Hippocampal formation (tissue), 2 donors: Measurements from ENCODE around the gene PRPF19.
"Not testable (repeated sequence)": the region's sequence is repeated elsewhere in the genome, so short reads cannot be mapped to it uniquely, and the experiment has no call there.

Experiments used
- DNase-seq, 2 donors: peaks; one replicate each; lab custom pipeline; 2025; lab: John Stamatoyannopoulos, UW

Gene PRPF19

DNA sequence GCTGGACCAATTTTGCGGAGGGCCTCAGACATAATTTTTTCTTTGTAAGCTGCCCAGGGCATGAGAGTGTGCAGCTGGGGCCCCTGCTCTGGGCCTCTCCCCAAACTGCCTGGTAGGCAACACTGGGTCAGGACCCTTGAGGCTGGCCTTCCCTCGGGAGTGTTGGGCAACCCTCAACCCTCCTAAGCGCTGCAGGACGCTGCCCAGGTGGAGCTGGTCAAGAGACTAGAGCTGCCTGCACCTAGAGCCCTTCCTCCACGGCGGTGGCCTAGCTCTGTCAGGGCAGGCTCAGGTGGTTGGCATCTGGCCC is 17.4 kb upstream of the PRPF19 start:
- no peak for DNase-seq

DNA sequence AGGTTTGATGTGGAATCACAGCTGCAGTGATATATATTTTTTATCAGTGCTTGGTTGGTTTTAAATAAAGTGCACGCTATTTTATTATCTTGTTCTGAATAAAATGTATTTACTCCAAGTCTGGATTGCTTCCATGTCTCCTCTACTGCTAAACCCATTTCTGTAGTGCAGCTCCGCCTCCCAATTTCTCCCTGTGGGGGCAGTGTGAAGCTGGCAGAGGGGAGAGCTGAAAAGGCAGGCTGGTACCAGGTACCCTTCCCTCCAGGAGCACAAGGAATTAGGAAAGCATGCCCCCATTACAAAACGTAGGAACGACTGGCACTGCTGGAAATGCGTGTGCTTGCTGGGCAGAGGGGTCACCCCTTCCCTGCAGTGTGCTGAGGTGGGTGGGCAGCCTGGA is 16.9 kb upstream of the PRPF19 start:
- no peak for DNase-seq

DNA sequence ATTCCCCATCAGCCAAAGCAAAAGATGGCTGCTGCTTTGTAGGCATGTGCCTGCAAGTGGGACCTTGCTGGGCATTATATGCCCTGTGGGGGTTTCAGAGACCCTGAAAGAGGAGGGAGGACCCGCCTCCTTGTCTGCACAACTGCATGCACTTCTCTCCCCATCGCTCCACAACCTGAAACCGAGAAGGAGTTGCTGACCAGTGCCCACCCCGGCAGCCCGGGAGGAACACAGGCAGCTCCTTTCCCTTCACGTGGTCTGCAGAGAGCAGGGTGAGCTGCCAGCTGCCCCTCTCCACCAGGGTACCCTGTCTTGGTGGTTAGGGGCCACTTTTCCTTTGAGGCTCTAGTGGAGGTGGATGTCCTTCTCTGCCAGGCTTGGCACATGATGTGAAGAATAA is 16.5 kb upstream of the PRPF19 start:
- DNase-seq, result no peak

DNA sequence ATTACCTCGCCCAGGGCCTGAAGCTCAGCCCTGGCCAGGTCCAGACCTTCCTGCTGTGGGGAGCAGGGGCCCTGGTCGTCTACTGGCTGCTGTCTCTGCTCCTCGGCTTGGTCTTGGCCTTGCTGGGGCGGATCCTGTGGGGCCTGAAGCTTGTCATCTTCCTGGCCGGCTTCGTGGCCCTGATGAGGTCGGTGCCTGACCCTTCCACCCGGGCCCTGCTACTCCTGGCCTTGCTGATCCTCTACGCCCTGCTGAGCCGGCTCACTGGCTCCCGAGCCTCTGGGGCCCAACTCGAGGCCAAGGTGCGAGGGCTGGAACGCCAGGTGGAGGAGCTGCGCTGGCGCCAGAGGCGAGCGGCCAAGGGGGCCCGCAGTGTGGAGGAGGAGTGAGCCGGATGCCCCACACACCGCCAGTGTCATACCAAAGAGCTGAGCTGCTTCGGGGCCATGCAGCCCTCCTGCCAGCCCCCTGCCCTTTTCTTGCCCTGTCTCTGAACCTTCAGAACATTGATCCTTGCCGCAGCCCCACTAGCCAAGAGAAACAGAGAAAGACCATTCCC is 15.5 kb upstream of the PRPF19 start:
- no peak for DNase-seq

DNA sequence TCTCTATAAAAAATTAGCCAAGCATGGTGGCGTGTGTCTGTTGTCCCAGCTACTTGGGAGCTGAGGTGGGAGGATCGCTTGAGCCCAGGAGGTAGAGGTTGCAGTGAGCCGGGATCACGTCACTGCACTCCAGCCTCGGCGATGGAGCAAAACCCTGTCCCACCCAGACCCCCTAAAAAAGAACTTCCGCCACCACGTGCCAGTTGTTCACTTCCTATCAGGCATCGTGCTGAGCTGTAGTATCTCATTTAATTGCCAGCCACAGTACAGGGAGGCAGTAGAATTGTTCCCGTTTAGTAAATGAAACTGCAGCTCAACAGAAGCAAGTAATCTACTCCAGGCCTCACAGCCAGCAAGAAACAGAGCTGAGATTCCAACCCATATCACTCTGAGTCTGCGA is 14.9 kb upstream of the PRPF19 start:
- no peak for DNase-seq

DNA sequence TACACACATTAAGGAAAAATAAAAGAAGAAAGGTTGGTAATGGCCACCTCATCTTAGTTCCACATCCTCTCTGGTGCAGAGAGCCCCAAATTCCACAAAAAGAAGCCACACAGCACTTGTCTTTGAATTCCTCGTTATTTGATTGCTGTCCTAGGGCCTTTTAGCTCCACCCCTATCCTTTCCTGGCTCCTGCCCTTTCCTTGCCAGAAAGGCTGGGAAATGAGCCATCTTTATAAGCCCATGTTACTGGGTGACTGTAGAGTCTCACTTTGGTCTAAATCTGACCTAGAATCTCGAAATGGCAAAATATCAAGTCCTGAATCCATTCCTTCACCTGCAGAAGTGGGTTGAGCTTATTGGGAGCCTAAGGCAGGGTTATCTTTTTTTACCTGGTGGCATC is 13.6 kb upstream of the PRPF19 start:
- DNase-seq, result peak in 1 of 2 donors; percentile 18

DNA sequence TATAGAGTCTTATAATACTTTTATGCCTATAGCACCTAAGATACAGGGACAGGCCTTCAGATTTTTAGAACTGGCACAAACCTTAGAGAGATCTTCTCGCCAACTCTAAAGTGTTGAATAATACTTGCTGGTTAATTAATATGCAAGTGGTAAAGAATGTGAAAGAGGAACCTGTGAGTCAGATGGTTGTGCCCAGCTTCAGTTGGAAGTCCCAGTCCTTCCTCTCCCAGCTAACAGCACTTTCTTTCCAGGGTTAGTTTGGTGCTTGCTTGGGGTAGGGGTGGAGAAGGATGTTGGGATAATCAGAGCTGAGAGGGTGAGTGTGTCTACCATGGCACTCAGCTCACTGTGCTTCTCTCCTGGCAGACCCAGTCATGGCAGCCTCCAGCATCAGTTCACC is 12.9 kb upstream of the PRPF19 start:
- peak in 1 of 2 donors; percentile 36 for DNase-seq

DNA sequence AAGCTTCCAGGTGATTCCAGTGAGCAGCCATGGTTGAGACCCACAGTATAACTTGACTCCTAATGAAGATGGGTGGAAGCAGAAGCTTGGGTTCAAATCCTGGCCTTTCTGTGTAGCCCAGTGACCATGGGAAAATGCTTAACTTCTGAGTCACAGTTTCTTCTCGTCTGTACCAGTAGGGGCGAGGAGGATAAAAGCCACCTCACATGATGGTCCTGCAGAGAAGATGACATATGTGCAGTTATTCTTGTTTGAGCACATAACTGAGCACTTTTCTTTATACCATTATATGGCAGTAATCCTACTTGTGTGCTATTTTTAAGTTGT is 12.5 kb upstream of the PRPF19 start:
- no peak for DNase-seq

DNA sequence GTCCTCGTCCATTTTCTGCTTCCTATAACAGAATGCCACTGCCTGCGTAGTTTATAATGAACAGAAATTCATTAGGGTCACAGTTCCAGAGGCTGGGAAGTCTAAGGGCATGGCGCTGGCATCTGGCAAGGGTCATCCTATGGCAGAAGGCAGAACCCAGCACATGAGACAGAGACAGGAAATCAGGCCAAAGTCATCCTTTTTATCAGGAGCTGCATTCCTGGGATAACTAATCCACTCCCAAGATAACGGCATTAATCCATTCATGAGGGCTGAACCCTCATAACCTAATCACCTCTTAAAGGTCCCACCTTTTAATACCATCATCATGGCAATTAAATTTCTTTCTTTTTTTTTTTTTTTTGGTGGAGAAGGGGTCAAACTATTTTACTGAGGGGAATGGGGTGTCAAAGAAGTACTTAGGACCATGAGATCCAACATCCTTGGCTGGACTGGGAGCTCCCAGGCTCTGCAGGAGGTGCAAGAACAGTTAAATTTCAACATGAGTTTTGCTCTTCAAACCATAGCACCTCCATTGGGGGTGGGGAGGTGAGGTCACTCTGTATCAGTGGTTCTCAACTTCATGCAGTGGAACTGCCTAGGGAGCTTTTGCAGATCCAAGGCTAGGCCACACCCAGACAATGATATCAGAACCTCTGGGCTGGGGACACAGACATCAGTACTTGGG is 12.0 kb upstream of the PRPF19 start:
- DNase-seq, result no peak

DNA sequence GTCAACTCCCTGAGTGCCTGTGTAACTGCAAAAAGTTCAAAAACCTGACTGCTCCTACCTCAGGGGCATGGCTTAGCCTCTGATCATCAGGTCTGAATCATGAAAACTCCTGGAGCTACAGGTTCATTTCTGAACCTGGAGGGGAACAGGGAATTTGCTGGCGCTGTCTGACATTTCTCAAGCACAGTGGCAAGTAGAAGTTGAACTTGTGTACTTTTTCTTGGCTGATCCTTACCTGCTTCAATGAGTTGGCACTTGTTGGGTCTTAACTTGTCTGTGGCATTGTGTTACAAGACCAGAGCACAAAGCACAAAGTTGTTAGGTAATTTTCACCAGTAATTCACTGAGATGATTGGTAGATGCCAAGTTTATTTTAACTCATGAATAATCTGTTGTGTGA is 10.9 kb upstream of the PRPF19 start:
- no peak for DNase-seq

DNA sequence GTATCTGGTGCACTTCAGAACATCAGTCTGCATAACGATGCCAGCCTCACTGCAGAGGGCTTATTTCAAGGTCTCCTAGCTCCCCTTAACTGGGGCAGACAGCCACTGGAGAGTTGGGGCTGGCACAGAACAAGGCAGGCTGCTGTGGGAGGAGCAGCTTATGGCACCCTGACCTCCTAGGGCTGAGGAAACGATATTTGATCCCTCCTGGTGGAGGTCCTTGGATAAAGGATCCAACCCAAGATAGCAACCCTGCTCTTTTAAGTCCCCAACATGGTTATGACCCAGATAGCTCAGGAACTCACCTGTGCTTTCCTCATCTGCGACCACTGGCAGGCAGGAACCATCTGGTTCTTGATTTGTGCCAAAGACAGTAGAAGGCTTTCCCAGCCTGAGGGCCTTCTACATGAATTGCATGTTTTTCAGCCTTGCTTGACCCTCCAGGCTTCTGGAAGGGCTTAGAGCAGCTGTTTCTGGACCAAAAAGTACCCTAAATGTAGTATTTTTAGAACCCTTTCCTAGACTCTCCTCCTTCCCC is 10.4 kb upstream of the PRPF19 start:
- DNase-seq, result no peak

DNA sequence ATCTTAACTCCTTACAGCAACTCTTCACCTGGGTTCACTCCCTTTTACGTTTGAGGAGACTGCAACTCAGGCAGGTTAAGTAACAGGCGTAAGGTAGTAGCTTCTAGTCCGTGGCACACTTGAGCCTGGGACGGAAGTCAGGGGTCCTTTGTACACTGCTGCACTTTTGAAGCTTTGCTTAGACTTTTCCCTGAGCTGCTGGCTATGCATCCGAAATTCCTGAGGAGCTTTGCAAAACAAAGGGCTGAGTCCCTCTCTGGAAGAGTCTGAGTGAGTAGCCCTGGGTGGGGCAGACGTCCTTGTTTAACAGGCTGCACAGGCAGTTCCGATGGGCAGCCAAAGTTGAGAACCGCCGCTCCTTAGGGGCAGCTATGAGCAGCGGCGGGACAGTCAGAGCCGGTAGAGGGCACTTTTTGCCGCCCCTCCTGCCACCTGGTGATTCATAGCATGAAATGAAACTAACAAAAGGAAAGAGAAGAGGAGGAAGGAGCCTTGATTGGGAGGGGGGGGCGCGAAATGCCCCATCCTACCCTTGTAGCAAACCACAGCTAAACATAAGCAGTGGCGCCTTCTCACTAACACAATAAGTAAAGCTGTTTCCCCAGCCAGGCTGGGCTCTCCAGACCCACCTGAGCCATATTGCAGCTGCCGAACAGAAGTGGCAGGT is 9.0 kb upstream of the PRPF19 start:
- peak; percentile 13 to 46 for DNase-seq

DNA sequence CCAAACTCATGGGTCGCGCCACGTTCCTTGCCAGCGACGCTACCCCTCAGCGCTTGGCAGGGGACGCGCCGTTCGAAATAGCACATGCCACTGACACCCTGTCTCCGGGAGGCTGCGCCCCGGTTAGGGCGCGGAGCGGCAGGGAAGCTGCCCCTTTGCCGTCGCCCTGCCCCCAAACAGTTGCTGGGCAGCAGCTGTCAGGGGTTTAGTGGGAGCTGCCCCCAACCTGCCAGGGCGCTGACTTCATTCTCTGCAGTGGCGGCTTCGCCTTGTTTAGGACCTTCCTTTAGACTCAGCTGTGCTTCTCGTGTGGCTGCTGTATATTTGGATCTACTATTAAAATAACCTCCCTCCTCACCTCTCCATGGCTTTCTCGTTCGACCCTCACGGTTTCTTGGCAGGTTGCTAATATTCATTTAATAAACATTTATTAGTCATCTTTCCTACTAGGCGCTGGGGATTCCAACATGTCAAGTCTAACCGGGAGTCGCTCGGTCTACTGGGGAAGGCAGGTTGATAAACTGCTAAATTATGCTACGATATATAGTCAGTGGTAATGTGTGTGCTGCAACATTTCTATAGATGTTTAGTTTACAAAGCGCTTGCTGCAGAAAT is 8.4 kb upstream of the PRPF19 start:
- no peak for DNase-seq

DNA sequence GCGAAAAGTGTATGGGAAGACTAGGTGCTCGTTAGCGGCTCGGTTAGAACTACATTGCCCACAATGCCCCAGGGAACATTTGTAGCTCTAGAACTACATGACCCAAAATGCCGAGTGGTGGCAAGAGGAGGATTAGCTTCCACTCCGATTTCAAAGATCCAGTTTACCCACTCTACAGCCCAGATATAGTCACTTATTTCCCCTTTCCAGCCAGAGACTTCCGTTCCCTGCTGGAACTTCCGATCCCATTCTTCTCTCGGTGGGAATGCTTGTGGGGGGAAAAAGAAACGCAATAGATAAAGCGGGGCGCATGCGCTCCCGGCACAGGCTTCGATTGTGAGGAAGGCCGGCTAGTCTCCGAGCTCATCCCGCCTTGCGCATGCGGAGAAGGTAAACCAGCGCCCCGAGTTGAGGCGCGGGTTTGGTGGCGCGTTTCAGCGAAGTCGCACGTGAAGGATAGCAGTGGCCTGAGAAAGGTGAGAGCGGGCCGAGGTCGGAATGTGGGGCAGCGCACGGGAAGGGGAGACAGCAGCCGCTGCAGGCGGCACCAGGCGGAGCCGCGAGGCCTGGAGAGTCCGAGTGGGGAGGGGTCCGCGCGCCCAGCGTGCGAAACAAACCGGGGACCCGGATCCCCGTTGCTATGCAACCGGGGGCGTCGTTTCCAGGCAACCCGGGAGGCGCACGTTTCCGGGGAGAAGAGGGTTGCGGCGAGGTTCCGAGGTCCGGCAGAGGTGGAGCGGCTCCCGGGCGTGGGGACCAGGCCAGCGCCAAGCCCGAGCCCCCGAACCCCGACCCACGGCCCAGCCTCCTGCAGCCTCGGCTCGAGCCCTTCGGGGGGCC is 7.6 kb upstream of the PRPF19 start, which contains the start of gene TMEM109:
Gene TMEM109 (plus strand): TSS at position 366 of the 840 bp plus-strand sequence. CDS start 5,536 bp downstream, outside the sequence.
- DNase-seq, result peak; percentile 84 to 97

DNA sequence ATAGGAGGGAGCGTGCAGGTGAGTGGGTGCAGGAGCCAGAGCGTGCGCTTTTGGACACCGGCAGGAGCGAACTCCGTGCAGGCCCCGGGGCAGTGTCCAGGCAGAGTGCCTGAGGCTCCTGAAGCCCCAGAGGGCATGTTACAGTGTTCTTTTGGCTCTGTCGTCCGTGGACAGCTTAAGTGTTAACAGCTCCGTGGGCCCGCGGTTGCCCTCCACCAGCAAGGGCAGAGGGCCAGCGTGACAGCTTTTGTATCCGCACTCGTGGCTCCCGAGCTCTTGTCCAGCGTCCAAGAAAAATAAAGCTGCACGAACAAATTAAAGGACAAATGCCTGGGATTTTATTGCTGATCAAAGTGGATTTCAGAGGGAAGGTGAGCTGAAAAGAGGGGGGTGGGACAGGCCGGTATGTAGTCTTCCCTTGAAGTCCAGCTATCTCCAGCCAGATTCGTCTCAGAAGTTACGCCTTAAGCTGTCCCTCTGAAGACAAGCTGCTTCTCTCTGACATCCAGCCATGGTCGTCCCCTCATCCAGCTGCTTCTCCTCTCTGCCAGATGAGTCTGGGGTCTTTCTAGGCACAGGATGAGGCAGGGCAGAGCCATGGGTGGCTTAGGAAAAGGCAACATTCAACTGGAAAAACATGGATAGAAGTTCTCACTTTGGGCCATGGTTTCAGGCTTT is 6.6 kb upstream of the PRPF19 start:
- no peak for DNase-seq

DNA sequence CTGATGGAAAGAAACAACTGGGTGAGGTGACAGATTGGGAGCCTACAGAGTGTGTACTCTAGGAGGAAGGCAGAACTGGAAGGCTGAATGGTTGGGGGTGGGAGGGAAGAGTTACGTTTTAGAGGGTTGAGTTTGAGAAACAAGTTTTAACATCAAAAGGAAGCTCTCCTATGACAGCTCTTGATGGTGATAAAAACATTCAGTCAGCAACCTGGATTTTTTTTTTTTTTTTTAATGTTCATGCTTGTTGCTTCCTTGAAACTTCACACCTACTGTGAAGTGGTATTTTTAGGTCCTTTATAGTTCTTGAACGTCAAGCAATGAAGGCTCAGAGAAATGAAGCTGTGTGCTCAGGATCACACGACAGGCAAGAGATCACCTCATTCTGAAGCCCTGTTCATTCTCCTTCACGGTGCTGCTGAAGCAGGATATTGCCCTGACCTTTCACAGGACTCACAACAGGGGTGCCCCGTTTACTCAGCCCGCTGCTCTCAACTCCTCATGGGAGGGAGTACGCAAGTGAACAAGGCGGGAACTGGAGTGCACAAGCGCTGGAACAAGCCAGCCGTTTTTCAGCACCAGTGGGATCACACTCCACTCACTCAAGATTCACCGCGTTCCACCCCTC is 6.0 kb upstream of the PRPF19 start:
- DNase-seq, result no peak

DNA sequence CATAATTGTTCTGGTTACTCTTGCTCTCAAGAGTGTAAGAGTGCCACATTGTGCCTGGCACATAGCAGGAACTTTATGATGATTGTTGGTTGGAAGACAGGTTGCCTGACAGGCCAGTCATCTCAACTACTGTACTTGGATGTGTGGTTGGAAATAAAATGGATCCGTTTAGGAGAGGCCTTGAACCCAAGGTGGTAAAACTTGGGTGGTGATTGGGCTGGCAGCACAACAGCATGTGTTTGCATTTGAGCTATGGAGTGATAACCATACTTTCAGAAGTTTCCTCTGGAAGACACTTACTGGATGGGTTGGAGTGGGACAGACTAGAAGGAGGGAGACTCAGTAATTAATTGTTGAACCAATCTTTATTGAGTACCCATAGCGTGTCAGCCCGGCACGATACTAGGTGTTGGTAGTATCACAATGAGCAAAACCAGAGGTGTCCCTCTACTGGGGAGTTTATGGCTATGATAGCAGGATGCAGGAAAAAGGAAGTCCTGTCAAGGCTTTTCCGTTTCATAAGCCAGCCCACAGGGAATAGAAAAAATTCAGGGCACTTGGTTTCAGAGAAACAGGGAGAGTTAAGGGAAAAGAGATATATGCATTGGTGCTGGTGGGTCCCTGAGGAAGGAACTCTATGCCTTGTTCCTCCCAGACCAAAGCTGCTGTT is 4.5 kb upstream of the PRPF19 start:
- no peak for DNase-seq

DNA sequence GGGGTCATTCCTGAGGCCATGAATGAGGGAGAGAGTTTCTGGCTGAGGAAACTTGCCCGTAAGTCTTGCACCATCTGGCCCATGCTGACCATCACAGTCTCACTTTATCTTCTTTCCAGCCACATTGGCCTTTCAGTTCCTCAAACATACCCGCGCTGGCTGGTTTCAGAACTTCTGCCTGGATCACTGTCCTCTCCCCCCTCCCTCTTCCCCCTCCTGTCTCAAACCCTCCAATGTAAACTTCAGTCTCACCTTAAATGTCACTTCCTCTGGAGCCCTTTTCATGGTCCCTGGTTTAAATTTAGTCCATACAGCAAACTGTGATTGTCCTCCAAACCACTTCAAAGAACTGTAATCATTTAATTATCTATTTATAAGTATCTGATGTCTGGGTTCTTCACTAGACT is 3.9 kb upstream of the PRPF19 start:
- DNase-seq, result no peak

DNA sequence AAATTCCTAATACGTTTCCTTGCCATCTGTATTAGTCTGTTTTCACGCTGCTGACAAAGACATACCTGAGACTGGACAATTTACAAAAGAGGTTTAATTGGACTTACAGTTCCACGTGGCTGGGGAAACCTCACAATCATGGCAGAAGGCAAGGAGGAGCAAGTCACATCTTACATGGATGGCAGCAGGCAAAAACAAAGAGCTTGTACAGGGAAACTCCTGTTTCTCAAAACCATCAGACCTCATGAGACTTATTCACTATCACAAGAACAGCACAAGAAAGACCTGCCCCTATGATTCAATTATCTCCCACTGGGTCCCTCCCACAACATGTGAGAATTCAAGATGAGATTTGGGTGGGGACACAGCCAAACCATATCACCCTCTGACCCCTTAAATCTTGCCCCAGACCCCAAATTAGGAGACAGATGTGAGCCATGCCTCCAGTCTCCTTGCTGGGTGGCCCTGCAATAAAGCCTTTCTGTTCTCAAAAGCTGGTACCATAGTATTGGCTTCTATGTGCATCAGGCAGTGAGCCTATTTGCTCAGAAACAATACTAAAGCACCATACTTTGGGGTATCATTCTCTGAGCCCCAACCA is 3.4 kb upstream of the PRPF19 start:
- not testable (repeated sequence) for DNase-seq

DNA sequence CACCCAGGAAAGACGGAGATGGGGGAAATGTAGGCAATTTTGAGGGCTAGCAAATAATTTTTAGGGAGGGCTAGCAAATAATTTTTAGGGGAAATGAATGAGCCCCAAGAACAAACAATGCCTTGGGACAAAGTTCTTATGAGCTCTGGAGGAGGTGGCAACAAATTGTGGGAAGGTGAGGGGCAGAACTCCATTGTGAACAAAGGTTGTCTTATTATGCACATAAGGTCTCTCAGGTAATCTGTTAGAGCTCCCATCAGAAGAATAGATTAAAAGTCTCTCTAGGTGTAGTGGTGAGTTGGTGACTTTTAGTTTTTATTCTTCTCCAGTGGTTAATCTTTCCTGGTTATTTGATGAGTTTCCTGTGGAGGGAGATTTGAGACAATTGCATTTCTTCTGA is 2.4 kb upstream of the PRPF19 start:
- no peak for DNase-seq
